Osteocyte (in vitro differentiated cells): ENCODE measurements around the gene TOM1. TPM values are rescaled to one million over a fixed set of nuclear protein-coding genes. Genes with fewer than 3 reads are reported as not detected.

ENCODE experiments used
- DNase-seq: peaks from one replicate; pipeline ENCODE4 v3.0.0; 2021; ENCODE audit warnings: mixed read lengths; ENCODE audit not compliant: unreplicated experiment; ENCODE audit errors: extremely low spot score
- H3K27ac Mint-ChIP-seq: one replicate; pipeline ENCODE4 v1.8.0; 2021; ENCODE audit warnings: mild to moderate bottlenecking, mixed read lengths; ENCODE audit not compliant: unreplicated experiment
- H3K27me3 Mint-ChIP-seq: one replicate; pipeline ENCODE4 v1.8.0; 2021; ENCODE audit warnings: mixed read lengths; ENCODE audit not compliant: unreplicated experiment
- H3K36me3 Mint-ChIP-seq: one replicate; pipeline ENCODE4 v1.8.0; 2021; ENCODE audit warnings: mixed read lengths; ENCODE audit not compliant: unreplicated experiment
- H3K4me1 Mint-ChIP-seq: one replicate; pipeline ENCODE4 v1.8.0; 2021; ENCODE audit warnings: mixed read lengths; ENCODE audit not compliant: unreplicated experiment
- H3K4me3 Mint-ChIP-seq: one replicate; pipeline ENCODE4 v1.8.0; 2021; ENCODE audit warnings: mild to moderate bottlenecking, moderate library complexity, mixed read lengths; ENCODE audit not compliant: unreplicated experiment
- H3K9me3 Mint-ChIP-seq: one replicate; pipeline ENCODE4 v1.8.0; 2021; ENCODE audit warnings: mixed read lengths; ENCODE audit not compliant: unreplicated experiment
- total RNA-seq: library from RNA; stranded (reverse); gene quantifications from 2 replicates; pipeline ENCODE4 v1.2.1, GENCODE V29; 2021
- TF ChIP-seq, protein P1 (sequence below): fragments of 200-600 bp; sonication (generic); IDR thresholded peaks from 2 replicates; pipeline ENCODE4 v1.5.0; 2021; ENCODE audit warnings: antibody characterized with exemption, mild to moderate bottlenecking, moderate library complexity

The TOM1 gene
- total RNA-seq, 1 donor from 2014 or later: 55.5 TPM

DNA sequence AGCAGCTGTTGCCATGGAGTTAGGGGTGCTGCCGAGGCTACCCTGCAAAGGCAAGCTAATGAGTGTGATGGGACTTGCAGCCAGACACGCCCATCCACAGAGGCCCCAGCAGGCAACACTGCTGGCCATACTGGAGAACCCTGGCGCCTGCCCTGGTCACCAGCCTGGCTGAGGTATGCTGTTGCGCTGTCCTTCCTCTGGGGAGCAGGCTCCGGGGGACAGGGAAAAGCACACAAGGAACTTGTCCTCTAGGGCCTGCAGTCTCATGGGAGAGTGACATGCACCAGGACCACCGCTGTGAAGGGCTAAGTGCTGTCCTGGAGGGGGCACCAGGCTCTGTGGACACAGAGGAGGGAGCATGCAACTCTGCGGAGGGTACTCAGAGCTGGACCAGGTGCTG is 35.8 kb downstream of the TOM1 start:
- Mint-ChIP-seq H3K36me3 (peaks cover 33% of the 10 kb centered on the region), H3K9me3 (no peaks in the 10 kb centered on the region), H3K4me1 (no peaks in the 10 kb centered on the region), H3K27me3 (no peaks in the 10 kb centered on the region), H3K4me3 (no peak overlapping the region), H3K27ac (no peak overlapping the region)
- no peak for DNase-seq
- TF ChIP-seq, protein P1, sequence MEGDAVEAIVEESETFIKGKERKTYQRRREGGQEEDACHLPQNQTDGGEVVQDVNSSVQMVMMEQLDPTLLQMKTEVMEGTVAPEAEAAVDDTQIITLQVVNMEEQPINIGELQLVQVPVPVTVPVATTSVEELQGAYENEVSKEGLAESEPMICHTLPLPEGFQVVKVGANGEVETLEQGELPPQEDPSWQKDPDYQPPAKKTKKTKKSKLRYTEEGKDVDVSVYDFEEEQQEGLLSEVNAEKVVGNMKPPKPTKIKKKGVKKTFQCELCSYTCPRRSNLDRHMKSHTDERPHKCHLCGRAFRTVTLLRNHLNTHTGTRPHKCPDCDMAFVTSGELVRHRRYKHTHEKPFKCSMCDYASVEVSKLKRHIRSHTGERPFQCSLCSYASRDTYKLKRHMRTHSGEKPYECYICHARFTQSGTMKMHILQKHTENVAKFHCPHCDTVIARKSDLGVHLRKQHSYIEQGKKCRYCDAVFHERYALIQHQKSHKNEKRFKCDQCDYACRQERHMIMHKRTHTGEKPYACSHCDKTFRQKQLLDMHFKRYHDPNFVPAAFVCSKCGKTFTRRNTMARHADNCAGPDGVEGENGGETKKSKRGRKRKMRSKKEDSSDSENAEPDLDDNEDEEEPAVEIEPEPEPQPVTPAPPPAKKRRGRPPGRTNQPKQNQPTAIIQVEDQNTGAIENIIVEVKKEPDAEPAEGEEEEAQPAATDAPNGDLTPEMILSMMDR: no peak

DNA sequence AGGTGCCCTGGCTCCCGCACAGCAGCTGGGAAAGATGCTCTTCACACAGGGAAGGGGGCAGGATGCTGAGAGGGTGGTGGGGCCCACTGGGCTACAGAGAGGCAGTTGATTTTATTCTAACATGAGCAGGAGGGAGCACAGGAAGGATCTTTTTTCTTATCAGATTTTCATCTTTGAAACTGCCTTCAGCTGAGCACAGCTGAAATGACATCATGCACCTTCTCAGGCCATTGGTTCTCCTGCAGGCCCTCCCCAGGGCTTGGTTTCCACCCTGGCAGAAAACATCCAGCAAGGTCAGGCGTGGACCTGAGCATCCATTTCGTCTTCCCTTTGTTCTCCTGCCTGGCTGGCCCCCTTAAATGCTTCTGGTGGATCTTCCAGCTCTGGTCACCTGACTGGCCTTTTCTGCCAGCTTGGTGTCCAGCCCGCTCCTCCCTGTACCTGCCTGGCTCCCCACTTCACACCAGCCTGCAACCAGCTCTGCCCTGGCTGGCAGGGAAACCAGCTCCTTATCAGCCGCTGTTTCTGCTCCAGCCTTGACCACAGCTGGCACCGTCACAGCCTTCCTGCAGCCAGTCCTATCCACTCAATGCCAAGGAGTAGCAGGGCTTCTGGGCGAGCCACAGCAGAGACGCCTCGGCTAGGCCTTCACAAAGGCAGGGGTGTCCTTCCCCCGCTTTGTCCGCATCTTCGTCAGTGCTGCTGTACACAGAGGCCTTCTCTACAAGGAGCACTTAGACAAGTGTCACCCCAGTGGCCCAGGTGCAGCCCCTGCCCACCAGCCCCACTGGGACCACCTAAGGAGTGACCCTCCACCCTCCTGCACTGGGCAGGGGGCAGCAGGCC is 36.5 kb downstream of the TOM1 start:
- peaks cover 33% of the 10 kb centered on the region for H3K36me3 Mint-ChIP-seq
- no peaks in the 10 kb centered on the region for H3K27me3 Mint-ChIP-seq
- H3K4me3 Mint-ChIP-seq: no peak overlapping the region
- no peak for DNase-seq
- H3K9me3 Mint-ChIP-seq: no peaks in the 10 kb centered on the region
- H3K27ac Mint-ChIP-seq: no peak overlapping the region
- H3K4me1 Mint-ChIP-seq: no peaks in the 10 kb centered on the region
- TF ChIP-seq, protein P1: no peak

DNA sequence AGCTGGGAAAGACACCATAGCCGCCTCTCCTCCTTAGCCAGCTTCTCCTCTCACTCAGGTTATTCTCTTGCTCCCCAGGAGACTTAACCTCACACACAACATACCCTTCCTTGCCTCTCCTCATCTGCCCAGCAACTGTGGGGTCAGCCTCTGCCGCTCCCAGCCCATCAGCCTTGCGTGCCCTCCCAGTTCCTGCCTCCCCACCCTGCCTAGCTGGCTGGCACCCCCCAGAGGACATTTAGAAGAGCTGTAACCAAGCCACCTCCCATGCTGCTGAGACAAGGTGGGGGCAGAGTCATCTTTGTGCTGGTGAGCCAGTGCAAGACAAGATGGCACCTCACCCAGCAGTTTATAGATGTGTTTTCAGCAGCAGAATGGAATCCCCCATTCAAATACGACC is 38.2 kb downstream of the TOM1 start:
- no peak for DNase-seq
- Mint-ChIP-seq H3K9me3 (no peaks in the 10 kb centered on the region), H3K4me1 (no peaks in the 10 kb centered on the region), H3K27ac (no peak overlapping the region), H3K4me3 (no peak overlapping the region), H3K27me3 (no peaks in the 10 kb centered on the region), H3K36me3 (peaks cover 28% of the 10 kb centered on the region)
- TF ChIP-seq, protein P1: no peak

DNA sequence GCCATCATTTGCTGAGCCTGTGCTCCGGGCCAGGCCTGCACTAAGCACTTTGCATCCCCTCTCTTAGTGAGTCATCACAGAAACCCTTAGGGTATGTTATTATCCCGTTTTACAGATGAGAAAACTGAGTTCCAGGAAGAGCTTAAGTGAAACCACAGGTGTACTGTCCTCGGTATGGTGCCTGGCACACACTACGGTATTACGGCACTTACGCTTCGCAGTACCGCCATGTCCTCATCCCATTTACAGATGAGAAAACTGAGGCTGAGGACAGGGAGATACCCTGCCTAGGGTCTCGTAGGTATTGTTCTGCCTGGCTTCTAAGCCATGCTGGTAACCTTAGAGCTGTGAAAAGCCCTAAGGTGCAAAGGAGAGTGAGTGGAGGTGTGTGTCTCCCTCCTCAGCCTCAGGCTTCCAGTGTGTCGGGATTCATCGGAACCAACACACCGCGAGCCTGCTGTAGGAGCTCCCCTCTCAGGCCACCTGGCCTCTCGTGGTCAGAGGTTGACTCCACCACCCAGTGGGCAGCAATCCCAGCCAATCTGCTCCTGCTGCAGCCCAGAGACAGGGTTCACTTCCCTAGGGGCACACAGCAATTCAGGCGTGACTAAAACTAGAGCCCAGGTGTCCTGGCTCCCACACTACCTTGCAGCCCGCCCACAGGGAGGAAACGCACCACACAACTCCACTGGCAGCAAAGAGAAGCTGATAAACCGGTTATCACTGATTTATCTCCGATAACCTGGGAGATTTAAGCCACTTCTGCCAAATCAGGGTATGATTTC is 41.6 kb downstream of the TOM1 start:
- Mint-ChIP-seq H3K4me3 (no peak overlapping the region), H3K9me3 (no peaks in the 10 kb centered on the region), H3K4me1 (no peaks in the 10 kb centered on the region), H3K27me3 (no peaks in the 10 kb centered on the region), H3K27ac (no peak overlapping the region), H3K36me3 (peaks cover 10% of the 10 kb centered on the region)
- no peak for DNase-seq
- TF ChIP-seq, protein P1: no peak

DNA sequence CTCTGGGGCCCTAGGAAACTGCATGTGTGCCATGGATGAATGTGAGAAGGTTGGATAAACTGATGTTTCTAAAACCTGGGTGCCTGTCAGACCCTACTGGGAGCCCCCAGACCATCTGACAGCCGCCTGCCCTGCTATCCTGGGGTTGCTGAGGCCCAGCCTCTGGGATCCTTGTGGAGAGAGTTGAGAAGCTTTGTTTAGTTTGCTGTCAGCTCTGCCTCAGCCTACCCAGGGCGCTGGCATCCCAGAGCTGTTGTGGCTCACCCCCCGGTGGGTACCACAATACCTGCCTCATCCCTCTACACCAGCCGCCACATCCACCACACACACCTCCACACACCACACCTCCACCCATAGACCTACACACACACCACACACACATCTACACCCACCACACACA is 42.7 kb downstream of the TOM1 start:
- Mint-ChIP-seq H3K9me3 (no peaks in the 10 kb centered on the region), H3K36me3 (peaks cover 10% of the 10 kb centered on the region), H3K4me1 (no peaks in the 10 kb centered on the region), H3K27me3 (no peaks in the 10 kb centered on the region), H3K4me3 (no peak overlapping the region), H3K27ac (no peak overlapping the region)
- TF ChIP-seq, protein P1: no peak
- DNase-seq: no peak
